ENCODE measurements around the gene MXI1.

- TF ChIP-seq CTCF (IDR thresholded peaks at IDR 0.05; ENCODE audit: insufficient read depth, low read depth, low read length) (no peak), EZH2 (IDR thresholded peaks at IDR 0.05; ENCODE audit: insufficient read depth, low read length) (no peak)
Observed at GRCh38 chr10:110218632-110219031, 11.2 kb downstream of the MXI1 start.
